Measurements from ENCODE around the gene RARA. TPM values are rescaled to one million over a fixed set of nuclear protein-coding genes. Genes with fewer than 3 reads are reported as not detected.
A peak's percentile ranks its signal among the peaks of the same experiment; 100 is the strongest.
"Not testable (repeated sequence)": the region's sequence is repeated elsewhere in the genome, so short reads cannot be mapped to it uniquely, and the experiment has no call there.

Gene RARA
- total RNA-seq, 2 donors from 2014 or later, result 47.5 to 54.5 TPM

GRCh38 chr17:40361925-40362695 lies 53.1 kb downstream of the RARA start:
- intact Hi-C loops (cut with DNase I), result loop anchor here (5.0 to 10.0 kb wide), 3 partner anchors 53 to 173 kb away; partner anchors contain the start of gene TOP2A (in 2 of the 2)

GRCh38 chr17:40362696-40363110 lies 53.7 kb downstream of the RARA start:
- intact Hi-C loops (cut with DNase I), result loop anchor here (5.0 to 10.0 kb wide), 3 partner anchors 52 to 172 kb away; partner anchors contain the start of gene TOP2A (in 2 of the 2)
- peak; percentile 94 for DNase-seq (ENCODE audit: low spot score)

More at GRCh38 chr17:40361925-40362695, 53.1 kb downstream of the RARA start:
- peak; percentile 74 for DNase-seq (ENCODE audit: low spot score)

- peak; percentile 81 for DNase-seq (ENCODE audit: low spot score)
Observed at GRCh38 chr17:40363111-40363827, 54.3 kb downstream of the RARA start.

GRCh38 chr17:40364121-40364861 lies 55.3 kb downstream of the RARA start, which contains the start of gene GJD3:
GJD3 (minus strand) TSS chr17:40364737; CDS start chr17:40363815, 922 bp downstream.
- DNase-seq (ENCODE audit: low spot score), result peak; percentile 80
- intact Hi-C loops (cut with DNase I), result loop anchor here (5.0 to 10.0 kb wide), 3 partner anchors 51 to 171 kb away; partner anchors contain the start of gene TOP2A (in 2 of the 2)

More at GRCh38 chr17:40363111-40363827, 54.3 kb downstream of the RARA start:
- intact Hi-C loops (cut with DNase I), result loop anchor here (5.0 to 10.0 kb wide), 3 partner anchors 52 to 172 kb away; partner anchors contain the start of gene TOP2A (in 2 of the 2)

- peak; percentile 67 for DNase-seq (ENCODE audit: low spot score)
- intact Hi-C loops (cut with DNase I), result loop anchor here (5.0 to 10.0 kb wide), 3 partner anchors 50 to 170 kb away; partner anchors contain the start of gene TOP2A (in 2 of the 2)
Observed at GRCh38 chr17:40364906-40365305, 55.9 kb downstream of the RARA start.

GRCh38 chr17:40366076-40366860 lies 57.3 kb downstream of the RARA start:
- intact Hi-C loops (cut with DNase I), result loop anchor here in 1 of 2 donors (10.0 kb wide), 2 partner anchors 49 to 169 kb away; partner anchors contain the start of gene TOP2A
- DNase-seq (ENCODE audit: low spot score), result peak; percentile 69

- intact Hi-C loops (cut with DNase I), result loop anchor here in 1 of 2 donors (10.0 kb wide), 2 partner anchors 48 to 168 kb away; partner anchors contain the start of gene TOP2A
- peak; percentile 52 for DNase-seq (ENCODE audit: low spot score)
Observed at GRCh38 chr17:40366861-40367518, 58.0 kb downstream of the RARA start.

GRCh38 chr17:40367728-40368127 lies 58.7 kb downstream of the RARA start:
- DNase-seq (ENCODE audit: low spot score), result peak; percentile 67
- intact Hi-C loops (cut with DNase I), result loop anchor here in 1 of 2 donors (10.0 kb wide), 2 partner anchors 47 to 167 kb away; partner anchors contain the start of gene TOP2A

- intact Hi-C loops (cut with DNase I), result loop anchor here in 1 of 2 donors (10.0 kb wide), 2 partner anchors 45 to 165 kb away; partner anchors contain the start of gene TOP2A
- peak; percentile 75 for DNase-seq (ENCODE audit: low spot score)
Observed at GRCh38 chr17:40369923-40370322, 60.9 kb downstream of the RARA start.

- intact Hi-C loops (cut with DNase I), result no loop called here
Observed at GRCh38 chr17:40371261-40371929, 62.4 kb downstream of the RARA start.

GRCh38 chr17:40372031-40372430 lies 63.1 kb downstream of the RARA start:
- DNase-seq (ENCODE audit: low spot score), result no peak

More at GRCh38 chr17:40371261-40371929, 62.4 kb downstream of the RARA start:
- no peak for DNase-seq (ENCODE audit: low spot score)

GRCh38 chr17:40372644-40373043 lies 63.7 kb downstream of the RARA start:
- DNase-seq (ENCODE audit: low spot score); intact Hi-C loops (cut with DNase I): not testable (repeated sequence)

More at GRCh38 chr17:40372031-40372430, 63.1 kb downstream of the RARA start:
- intact Hi-C loops (cut with DNase I), result no loop called here

- no peak for DNase-seq (ENCODE audit: low spot score)
- intact Hi-C loops (cut with DNase I), result no loop called here
Observed at GRCh38 chr17:40373324-40373723, 64.3 kb downstream of the RARA start.

GRCh38 chr17:40373999-40374398 lies 65.0 kb downstream of the RARA start:
- intact Hi-C loops (cut with DNase I), result no loop called here
- DNase-seq (ENCODE audit: low spot score), result no peak

GRCh38 chr17:40374821-40375498 lies 66.0 kb downstream of the RARA start:
- no peak for DNase-seq (ENCODE audit: low spot score)
- intact Hi-C loops (cut with DNase I), result no loop called here

- DNase-seq (ENCODE audit: low spot score); intact Hi-C loops (cut with DNase I): not testable (repeated sequence)
Observed at GRCh38 chr17:40375786-40376185, 66.8 kb downstream of the RARA start.

Measured in posterior vena cava (tissue), 2 donors.